IPS DF 6.9 (cell line): Measurements from ENCODE around the gene OPCML.

Experiments
- DNase-seq: peaks from one replicate; pipeline ENCODE4 v3.0.0-alpha.2; 2013; ENCODE audit warnings: low read depth, low spot score
- H3K27ac ChIP-seq: one replicate; pipeline ENCODE4 v1.5.1; 2013; ENCODE audit warnings: low read length, control low read depth
- H3K27me3 ChIP-seq: 2 replicates; pipeline ENCODE4 v1.6.1; 2013; ENCODE audit warnings: mild to moderate bottlenecking, low read length; ENCODE audit not compliant: control insufficient read depth, insufficient read depth
- H3K36me3 ChIP-seq: 2 replicates; pipeline ENCODE4 v1.6.1; 2013; ENCODE audit warnings: low read length; ENCODE audit not compliant: control insufficient read depth, insufficient read depth
- H3K4me1 ChIP-seq: 2 replicates; pipeline ENCODE4 v1.6.1; 2013; ENCODE audit warnings: low read length; ENCODE audit not compliant: control insufficient read depth, insufficient read depth
- H3K4me3 ChIP-seq: 2 replicates; pipeline ENCODE4 v1.5.1; 2013; ENCODE audit warnings: mild to moderate bottlenecking, low read length
- H3K9me3 ChIP-seq: 2 replicates; pipeline ENCODE4 v1.6.1; 2013; ENCODE audit warnings: low read length, inconsistent platforms; ENCODE audit not compliant: control insufficient read depth, insufficient read depth
- WGBS: extraction: QIAGEN DNeasy Blood & Tissue Kit; methylation state at CpG from one replicate; pipeline ENCODE4 v1.1.7; 2013; ENCODE audit warnings: mixed read lengths, missing lambda C conversion rate; ENCODE audit not compliant: insufficient read length, insufficient coverage; 5-methylcytosine and 5-hydroxymethylcytosine counted together

Gene OPCML

DNA sequence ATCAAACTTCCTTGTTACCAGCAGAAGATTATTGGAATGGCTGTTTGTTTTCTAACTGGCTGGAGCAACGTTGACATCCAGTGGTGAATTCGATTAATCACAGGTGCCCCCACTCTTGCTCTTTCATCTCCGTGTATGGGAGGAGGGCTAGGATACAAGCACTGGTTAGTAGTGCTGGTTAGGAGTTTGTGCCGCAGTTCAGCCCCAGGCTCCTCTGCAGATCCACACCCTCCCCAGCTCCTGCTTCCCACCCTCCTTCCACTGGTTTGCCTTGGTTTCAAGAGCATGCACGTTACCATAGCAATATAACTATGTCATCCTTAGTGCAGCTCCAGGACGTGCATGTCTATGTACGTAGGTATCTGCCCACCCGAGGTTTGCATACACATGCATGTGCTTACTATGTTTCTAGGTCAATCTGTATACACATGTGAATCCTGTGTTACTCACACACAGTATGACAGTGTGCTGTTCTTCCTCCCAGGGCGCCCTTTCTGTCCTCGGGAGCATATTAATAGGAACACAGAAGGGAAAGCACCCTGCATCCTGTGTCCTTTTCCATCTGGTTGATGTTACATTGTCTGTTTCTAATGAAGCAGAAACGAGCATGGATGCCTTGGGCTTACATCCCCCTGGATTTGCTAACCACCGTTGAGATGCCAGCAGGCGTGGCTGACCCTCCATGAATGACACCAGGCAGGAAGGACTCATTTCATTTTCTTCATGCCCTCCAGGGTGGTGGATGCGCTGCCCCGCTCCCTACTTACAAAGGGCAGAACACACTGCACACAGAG lies 539.3 kb downstream of the OPCML start:
- Histone ChIP-seq H3K27ac (no peak overlapping the region), H3K4me3 (no peak overlapping the region), H3K4me1 (no peaks in the 10 kb centered on the region), H3K27me3 (peaks cover 26% of the 10 kb centered on the region), H3K36me3 (no peaks in the 10 kb centered on the region), H3K9me3 (no peaks in the 10 kb centered on the region)
- no CpG with 5 or more reads among the region's 15 CpGs for WGBS
- DNase-seq = no peak

DNA sequence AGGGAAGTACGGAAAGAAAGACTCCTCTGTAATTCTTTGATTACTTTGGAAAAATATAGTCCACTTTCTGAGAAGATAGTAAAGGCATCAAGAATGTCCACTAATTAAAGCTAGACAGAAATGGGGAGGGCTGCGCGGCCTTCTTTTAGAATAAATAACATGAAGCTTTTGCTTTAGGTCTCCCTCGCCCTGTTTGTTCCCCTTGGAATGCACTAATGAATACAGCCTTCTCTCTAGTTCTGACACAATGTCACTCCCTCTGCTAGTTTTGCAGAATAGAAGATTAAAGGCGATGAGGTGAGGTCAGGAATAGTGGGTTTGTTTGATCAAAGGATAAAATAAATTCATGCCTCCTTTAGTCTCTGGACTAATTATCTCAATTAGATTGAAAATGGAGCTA lies 543.9 kb downstream of the OPCML start:
- no peaks in the 10 kb centered on the region for H3K36me3 ChIP-seq
- H3K9me3 ChIP-seq = no peaks in the 10 kb centered on the region
- H3K4me3 ChIP-seq = no peak overlapping the region
- WGBS = no CpG with 5 or more reads among the region's 5 CpGs
- DNase-seq = no peak
- H3K27me3 ChIP-seq = peaks cover 7% of the 10 kb centered on the region
- no peaks in the 10 kb centered on the region for H3K4me1 ChIP-seq
- H3K27ac ChIP-seq = no peak overlapping the region

DNA sequence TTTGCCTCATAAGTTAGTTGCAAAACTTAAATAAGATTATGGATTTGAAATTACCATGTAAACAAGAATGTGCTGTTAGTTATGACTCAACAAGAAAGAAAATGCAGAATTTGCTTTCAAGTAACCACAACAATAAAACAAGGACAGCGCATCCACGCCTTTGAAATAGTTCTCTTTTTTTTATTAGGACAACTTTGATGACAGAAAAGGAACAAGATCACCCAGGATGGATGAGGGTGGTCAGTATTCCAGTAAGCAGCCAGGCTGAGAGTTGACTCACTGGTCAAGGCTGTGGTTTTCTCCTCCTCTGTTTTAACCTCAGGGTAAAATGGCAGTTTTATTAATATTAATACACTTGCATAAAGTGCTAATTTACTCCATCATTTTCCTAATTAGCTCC lies 544.4 kb downstream of the OPCML start:
- WGBS = no CpG with 5 or more reads among the region's 2 CpGs
- DNase-seq = no peak

DNA sequence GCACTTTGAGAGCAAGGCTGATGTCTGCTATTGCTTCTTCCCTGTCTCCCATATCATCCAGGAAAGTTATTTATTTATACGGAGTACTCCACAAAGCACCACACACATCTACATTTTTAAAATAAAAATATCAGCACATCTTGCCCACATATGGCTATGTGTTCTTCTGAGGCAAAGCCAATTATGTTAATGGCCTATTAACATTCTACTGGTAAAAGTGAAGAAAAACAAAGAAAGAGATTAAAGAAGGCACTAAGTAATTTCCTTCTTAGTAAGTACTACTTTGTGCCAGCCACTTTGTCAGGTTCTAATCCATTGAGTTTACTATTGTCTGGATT lies 548.7 kb downstream of the OPCML start:
- Histone ChIP-seq H3K27ac (no peak overlapping the region), H3K4me3 (no peak overlapping the region), H3K9me3 (no peaks in the 10 kb centered on the region), H3K27me3 (no peaks in the 10 kb centered on the region), H3K4me1 (no peaks in the 10 kb centered on the region), H3K36me3 (no peaks in the 10 kb centered on the region)
- no CpG with 5 or more reads among the region's 1 CpG for WGBS
- no peak for DNase-seq

More for the DNA sequence above, 544.4 kb downstream of the OPCML start:
- no peaks in the 10 kb centered on the region for H3K9me3 ChIP-seq
- H3K27me3 ChIP-seq = peaks cover 3% of the 10 kb centered on the region
- no peaks in the 10 kb centered on the region for H3K4me1 ChIP-seq
- no peak overlapping the region for H3K27ac ChIP-seq
- no peak overlapping the region for H3K4me3 ChIP-seq
- H3K36me3 ChIP-seq = no peaks in the 10 kb centered on the region

DNA sequence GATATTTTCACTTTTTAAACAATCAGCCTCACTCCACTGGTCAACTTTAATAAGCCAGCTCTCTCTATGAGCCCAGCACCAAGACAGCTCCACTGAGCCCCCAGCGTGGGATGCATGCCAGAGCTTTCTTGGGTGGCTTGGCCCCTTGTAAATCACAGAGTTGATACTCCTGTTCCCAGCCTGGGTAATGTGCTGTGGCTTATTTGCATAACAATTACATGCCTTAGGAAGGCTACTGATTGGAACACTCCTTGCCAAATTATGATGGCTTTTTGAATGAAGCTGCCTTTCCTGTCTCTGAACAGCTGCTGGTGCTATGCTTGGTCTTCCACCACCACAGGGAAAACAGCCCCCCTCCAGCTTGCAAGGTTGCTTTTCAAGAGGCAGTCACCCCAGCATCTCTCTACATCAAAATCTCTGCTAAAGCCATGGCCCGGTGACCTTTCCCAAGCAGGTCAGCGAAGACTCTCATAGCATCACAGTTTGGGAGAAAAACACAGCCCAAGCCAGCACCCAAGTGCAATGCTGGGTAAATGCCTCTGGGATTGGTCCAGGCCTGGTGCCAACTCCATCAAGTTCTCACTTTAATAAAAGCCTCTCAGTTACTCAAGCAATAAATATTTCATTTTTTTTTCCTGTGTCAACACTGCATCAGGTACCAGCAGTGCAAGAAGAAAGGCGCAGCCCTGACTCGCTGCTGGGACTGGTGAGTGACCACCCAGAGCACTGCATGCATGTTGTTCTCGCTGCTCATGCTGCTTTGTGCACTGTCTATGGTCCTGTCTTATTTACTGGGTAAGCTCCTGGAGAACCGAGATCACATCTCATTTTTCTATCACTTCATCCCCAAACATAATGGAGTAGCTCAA lies 549.3 kb downstream of the OPCML start:
- DNase-seq = no peak
- WGBS = no CpG with 5 or more reads among the region's 7 CpGs
- H3K4me1 ChIP-seq = no peaks in the 10 kb centered on the region

DNA sequence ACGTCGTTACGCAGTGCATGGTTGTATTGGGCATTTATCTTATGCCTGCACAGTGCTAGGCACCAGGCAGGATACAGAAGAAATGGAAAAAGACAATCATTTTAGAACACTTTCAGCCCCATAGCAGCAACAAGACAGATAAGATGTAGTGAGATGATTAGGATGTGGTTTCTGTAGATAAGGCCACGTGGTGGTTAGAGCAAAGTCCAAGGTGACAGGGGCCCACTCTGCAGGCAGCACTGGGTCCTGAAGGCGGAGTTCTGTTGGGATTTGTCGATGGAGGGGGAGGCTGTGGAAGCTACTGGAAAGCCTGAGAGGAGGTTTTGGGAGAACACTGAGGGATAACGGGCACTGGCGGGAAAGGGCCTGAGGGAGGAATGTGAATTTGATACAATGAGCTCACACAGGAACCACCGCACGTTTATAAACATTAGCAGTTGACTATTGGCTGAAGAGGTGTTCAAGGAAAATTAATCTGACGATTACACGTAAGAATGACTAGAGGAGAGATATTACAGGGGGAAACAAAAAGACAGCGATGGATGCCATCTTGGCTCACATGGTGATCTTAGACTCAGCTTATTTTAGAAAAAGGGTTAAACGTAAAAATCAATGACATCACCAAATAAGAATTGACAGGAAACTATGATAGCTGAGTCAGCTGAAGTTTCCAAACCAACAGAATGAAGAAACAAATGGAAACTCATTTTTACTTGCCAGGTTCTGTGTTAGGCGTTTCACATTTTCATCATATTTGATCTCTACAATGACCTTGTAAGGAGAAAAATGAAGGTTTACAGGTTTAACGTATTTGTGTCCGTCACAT lies 551.0 kb downstream of the OPCML start:
- no CpG with 5 or more reads among the region's 17 CpGs for WGBS
- Histone ChIP-seq H3K27ac (no peak overlapping the region), H3K4me1 (no peaks in the 10 kb centered on the region), H3K36me3 (no peaks in the 10 kb centered on the region), H3K9me3 (no peaks in the 10 kb centered on the region), H3K4me3 (no peak overlapping the region), H3K27me3 (no peaks in the 10 kb centered on the region)
- no peak for DNase-seq

More for the DNA sequence above, 549.3 kb downstream of the OPCML start:
- Histone ChIP-seq H3K27me3 (no peaks in the 10 kb centered on the region), H3K27ac (no peak overlapping the region), H3K4me3 (no peak overlapping the region), H3K36me3 (no peaks in the 10 kb centered on the region), H3K9me3 (no peaks in the 10 kb centered on the region)

DNA sequence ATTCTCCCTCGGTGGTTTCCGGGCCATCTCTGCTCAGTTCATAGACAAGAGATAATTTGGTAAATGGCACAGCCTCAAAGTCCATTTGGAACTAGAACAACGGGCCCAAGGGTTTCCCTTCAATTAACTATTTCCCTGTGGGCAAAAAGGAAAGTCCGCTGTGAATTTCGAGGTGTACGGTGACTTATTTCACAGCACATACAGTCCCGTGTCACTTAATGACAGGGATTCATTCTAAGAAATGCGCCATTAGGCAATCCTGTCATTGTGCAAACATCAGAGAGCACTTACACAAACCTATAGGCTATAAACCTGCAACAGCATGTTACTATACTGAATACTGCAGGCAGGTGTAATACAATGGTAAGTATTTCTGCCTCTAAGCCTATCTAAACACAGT lies 551.6 kb downstream of the OPCML start:
- H3K36me3 ChIP-seq = no peaks in the 10 kb centered on the region
- DNase-seq = no peak
- WGBS = no CpG with 5 or more reads among the region's 8 CpGs
- H3K27me3 ChIP-seq = no peaks in the 10 kb centered on the region
- H3K4me1 ChIP-seq = no peaks in the 10 kb centered on the region
- no peak overlapping the region for H3K4me3 ChIP-seq
- H3K9me3 ChIP-seq = no peaks in the 10 kb centered on the region
- no peak overlapping the region for H3K27ac ChIP-seq

DNA sequence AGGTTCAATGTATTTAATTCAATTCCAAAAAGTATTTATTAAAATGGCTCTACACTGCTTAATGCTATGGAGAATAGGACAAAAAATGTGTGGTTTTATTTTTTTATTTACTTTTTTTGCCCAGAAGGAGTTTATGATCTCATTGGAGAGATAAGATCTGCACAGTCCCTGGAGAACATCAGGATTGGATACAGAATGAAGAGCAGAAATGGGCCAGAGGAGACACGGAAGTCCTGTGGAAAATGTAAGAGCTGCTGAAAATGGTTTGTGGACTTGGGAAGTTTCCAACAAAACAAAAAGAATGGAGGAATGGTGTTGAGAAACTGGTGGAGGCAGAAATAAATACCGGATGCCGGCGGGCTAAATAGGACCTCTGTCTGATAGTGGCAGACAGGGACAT lies 554.6 kb downstream of the OPCML start:
- no CpG with 5 or more reads among the region's 4 CpGs for WGBS
- DNase-seq = no peak
- H3K4me3 ChIP-seq = no peak overlapping the region
- no peak overlapping the region for H3K27ac ChIP-seq
- H3K9me3 ChIP-seq = no peaks in the 10 kb centered on the region
- no peaks in the 10 kb centered on the region for H3K4me1 ChIP-seq
- H3K27me3 ChIP-seq = no peaks in the 10 kb centered on the region
- no peaks in the 10 kb centered on the region for H3K36me3 ChIP-seq

DNA sequence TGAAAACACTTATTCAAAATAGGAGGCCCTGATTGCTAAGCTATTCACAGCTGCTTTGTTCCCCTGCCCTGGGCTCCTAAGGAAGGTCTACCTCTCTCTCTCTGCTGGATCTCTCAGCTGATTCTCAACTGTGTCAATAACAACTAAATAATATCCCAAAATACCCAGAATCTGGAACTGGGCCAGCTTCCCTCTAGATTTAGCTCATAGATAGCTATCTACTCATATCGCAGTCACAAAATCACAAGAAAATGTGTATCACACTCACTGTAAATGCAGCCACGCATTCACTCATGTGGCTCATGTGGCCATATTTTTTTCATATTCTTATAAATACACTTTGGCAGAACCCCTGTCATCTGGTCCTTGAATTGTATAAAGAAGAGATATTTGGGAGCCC lies 555.1 kb downstream of the OPCML start:
- Histone ChIP-seq H3K4me1 (no peaks in the 10 kb centered on the region), H3K27ac (no peak overlapping the region), H3K4me3 (no peak overlapping the region), H3K27me3 (no peaks in the 10 kb centered on the region), H3K9me3 (no peaks in the 10 kb centered on the region), H3K36me3 (no peaks in the 10 kb centered on the region)
- WGBS = no CpG with 5 or more reads among the region's 2 CpGs
- no peak for DNase-seq

DNA sequence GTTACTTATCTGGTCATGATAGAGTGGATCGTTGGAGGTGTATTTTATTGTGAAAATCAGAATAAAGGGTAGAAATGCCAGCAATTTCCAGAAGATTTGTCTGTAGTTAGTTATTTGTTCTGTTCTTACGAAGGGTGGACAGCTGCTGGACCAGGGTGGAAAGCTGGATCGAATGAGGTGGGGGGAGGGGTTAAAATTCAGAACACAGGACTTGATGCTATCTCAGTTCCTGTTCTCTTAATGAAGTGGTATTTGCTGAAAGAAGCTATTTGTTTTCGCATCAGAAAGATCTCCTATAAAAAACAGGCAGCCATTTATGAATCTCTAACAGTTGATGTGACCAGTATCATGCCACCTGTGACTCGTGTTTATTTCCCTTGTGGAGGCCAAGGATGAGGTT lies 556.2 kb downstream of the OPCML start:
- Histone ChIP-seq H3K27ac (no peak overlapping the region), H3K4me1 (no peaks in the 10 kb centered on the region), H3K9me3 (no peaks in the 10 kb centered on the region), H3K4me3 (no peak overlapping the region), H3K27me3 (no peaks in the 10 kb centered on the region), H3K36me3 (no peaks in the 10 kb centered on the region)
- no peak for DNase-seq
- no CpG with 5 or more reads among the region's 5 CpGs for WGBS
